ENCODE results near the gene ADGRG7.

GRCh38 chr3:100609963-100610362 lies 562 bp downstream of the ADGRG7 start:
- TF ChIP-seq FOXA1 (IDR thresholded peaks at IDR 0.05; ENCODE audit: borderline replicate concordance) (no peak), STAT5A (IDR thresholded peaks at IDR 0.05; ENCODE audit: borderline replicate concordance, low read length) (no peak), RBM14 (IDR thresholded peaks at IDR 0.05; ENCODE audit: borderline replicate concordance, insufficient read depth, low read depth, low read length) (no peak), NR2F6 (CRISPR knock-in tag; IDR thresholded peaks at IDR 0.05) (no peak), SRSF9 (IDR thresholded peaks at IDR 0.05; ENCODE audit: borderline replicate concordance, low read depth, low read length) (no peak), ZNF263 (CRISPR knock-in tag; IDR thresholded peaks at IDR 0.05; ENCODE audit: borderline replicate concordance) (no peak), ZNF224 (CRISPR knock-in tag; IDR thresholded peaks at IDR 0.05) (no peak), ATF3 (IDR thresholded peaks at IDR 0.05) (no peak), ATF3 (CRISPR knock-in tag; conservative IDR thresholded peaks at IDR 0.05) (no peak), ZNF232 (CRISPR knock-in tag; IDR thresholded peaks at IDR 0.05) (no peak), POLR2AphosphoS5 (IDR thresholded peaks at IDR 0.05; ENCODE audit: control insufficient read depth, insufficient read depth, low read depth, low read length) (no peak)
- TF ChIP-seq, protein P1, sequence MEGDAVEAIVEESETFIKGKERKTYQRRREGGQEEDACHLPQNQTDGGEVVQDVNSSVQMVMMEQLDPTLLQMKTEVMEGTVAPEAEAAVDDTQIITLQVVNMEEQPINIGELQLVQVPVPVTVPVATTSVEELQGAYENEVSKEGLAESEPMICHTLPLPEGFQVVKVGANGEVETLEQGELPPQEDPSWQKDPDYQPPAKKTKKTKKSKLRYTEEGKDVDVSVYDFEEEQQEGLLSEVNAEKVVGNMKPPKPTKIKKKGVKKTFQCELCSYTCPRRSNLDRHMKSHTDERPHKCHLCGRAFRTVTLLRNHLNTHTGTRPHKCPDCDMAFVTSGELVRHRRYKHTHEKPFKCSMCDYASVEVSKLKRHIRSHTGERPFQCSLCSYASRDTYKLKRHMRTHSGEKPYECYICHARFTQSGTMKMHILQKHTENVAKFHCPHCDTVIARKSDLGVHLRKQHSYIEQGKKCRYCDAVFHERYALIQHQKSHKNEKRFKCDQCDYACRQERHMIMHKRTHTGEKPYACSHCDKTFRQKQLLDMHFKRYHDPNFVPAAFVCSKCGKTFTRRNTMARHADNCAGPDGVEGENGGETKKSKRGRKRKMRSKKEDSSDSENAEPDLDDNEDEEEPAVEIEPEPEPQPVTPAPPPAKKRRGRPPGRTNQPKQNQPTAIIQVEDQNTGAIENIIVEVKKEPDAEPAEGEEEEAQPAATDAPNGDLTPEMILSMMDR (IDR thresholded peaks at IDR 0.05 in 2 of 3, conservative IDR thresholded peaks at IDR 0.05 in 1 of 3; ENCODE audit: insufficient read depth in 2 of 3, low read depth in 1 of 3, low read length in 3 of 3): no peak
- TF ChIP-seq, protein P2, sequence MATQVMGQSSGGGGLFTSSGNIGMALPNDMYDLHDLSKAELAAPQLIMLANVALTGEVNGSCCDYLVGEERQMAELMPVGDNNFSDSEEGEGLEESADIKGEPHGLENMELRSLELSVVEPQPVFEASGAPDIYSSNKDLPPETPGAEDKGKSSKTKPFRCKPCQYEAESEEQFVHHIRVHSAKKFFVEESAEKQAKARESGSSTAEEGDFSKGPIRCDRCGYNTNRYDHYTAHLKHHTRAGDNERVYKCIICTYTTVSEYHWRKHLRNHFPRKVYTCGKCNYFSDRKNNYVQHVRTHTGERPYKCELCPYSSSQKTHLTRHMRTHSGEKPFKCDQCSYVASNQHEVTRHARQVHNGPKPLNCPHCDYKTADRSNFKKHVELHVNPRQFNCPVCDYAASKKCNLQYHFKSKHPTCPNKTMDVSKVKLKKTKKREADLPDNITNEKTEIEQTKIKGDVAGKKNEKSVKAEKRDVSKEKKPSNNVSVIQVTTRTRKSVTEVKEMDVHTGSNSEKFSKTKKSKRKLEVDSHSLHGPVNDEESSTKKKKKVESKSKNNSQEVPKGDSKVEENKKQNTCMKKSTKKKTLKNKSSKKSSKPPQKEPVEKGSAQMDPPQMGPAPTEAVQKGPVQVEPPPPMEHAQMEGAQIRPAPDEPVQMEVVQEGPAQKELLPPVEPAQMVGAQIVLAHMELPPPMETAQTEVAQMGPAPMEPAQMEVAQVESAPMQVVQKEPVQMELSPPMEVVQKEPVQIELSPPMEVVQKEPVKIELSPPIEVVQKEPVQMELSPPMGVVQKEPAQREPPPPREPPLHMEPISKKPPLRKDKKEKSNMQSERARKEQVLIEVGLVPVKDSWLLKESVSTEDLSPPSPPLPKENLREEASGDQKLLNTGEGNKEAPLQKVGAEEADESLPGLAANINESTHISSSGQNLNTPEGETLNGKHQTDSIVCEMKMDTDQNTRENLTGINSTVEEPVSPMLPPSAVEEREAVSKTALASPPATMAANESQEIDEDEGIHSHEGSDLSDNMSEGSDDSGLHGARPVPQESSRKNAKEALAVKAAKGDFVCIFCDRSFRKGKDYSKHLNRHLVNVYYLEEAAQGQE (IDR thresholded peaks at IDR 0.05; ENCODE audit: borderline replicate concordance): no peak
- TF ChIP-seq, protein P2 (CRISPR knock-in tag; IDR thresholded peaks at IDR 0.05; ENCODE audit: low read depth): no peak
- TF ChIP-seq, protein P3, sequence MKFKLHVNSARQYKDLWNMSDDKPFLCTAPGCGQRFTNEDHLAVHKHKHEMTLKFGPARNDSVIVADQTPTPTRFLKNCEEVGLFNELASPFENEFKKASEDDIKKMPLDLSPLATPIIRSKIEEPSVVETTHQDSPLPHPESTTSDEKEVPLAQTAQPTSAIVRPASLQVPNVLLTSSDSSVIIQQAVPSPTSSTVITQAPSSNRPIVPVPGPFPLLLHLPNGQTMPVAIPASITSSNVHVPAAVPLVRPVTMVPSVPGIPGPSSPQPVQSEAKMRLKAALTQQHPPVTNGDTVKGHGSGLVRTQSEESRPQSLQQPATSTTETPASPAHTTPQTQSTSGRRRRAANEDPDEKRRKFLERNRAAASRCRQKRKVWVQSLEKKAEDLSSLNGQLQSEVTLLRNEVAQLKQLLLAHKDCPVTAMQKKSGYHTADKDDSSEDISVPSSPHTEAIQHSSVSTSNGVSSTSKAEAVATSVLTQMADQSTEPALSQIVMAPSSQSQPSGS (CRISPR knock-in tag; IDR thresholded peaks at IDR 0.05): no peak
- TF ChIP-seq, protein P4, sequence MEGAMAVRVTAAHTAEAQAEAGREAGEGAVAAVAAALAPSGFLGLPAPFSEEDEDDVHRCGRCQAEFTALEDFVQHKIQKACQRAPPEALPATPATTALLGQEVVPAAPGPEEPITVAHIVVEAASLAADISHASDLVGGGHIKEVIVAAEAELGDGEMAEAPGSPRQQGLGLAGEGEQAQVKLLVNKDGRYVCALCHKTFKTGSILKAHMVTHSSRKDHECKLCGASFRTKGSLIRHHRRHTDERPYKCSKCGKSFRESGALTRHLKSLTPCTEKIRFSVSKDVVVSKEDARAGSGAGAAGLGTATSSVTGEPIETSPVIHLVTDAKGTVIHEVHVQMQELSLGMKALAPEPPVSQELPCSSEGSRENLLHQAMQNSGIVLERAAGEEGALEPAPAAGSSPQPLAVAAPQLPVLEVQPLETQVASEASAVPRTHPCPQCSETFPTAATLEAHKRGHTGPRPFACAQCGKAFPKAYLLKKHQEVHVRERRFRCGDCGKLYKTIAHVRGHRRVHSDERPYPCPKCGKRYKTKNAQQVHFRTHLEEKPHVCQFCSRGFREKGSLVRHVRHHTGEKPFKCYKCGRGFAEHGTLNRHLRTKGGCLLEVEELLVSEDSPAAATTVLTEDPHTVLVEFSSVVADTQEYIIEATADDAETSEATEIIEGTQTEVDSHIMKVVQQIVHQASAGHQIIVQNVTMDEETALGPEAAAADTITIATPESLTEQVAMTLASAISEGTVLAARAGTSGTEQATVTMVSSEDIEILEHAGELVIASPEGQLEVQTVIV (CRISPR knock-in tag; IDR thresholded peaks at IDR 0.05; ENCODE audit: borderline replicate concordance): no peak
